OCI-LY1 (cell line): ENCODE data around the gene DIPK1B.

Experiments used
- H2AFZ ChIP-seq: fragments of 200-600 bp; sonication (generic), shearing (Covaris generic); 2 replicates; pipeline ENCODE4 v1.6.0; 2014; ENCODE audit warnings: antibody characterized with exemption, mild to moderate bottlenecking, low read length
- H3F3A ChIP-seq: fragments of 200-600 bp; sonication (generic), shearing (Covaris generic); 2 replicates; pipeline ENCODE4 v1.6.0; 2014; ENCODE audit warnings: mild to moderate bottlenecking, antibody characterized with exemption, low read length, moderate library complexity; ENCODE audit not compliant: insufficient read depth
- H3K27ac ChIP-seq: fragments of 200-600 bp; sonication (generic); 2 replicates; pipeline ENCODE4 v1.5.1; 2014; ENCODE audit warnings: low read length, mixed run types, mild to moderate bottlenecking, low read depth; ENCODE audit not compliant: poor library complexity, severe bottlenecking
- H3K27me3 ChIP-seq: fragments of 200-600 bp; sonication (generic); 2 replicates; pipeline ENCODE4 v1.6.0; 2014; ENCODE audit warnings: antibody characterized with exemption, mild to moderate bottlenecking, low read length, moderate library complexity; ENCODE audit not compliant: insufficient read depth
- H3K36me3 ChIP-seq: fragments of 200-600 bp; sonication (generic); 2 replicates; pipeline ENCODE4 v1.6.1; 2014; ENCODE audit warnings: mild to moderate bottlenecking, antibody characterized with exemption, low read length, moderate library complexity, mixed read lengths; ENCODE audit not compliant: insufficient read depth
- H3K4me1 ChIP-seq: fragments of 200-600 bp; sonication (generic); 2 replicates; pipeline ENCODE4 v1.5.1; 2014; ENCODE audit warnings: mild to moderate bottlenecking, low read length, moderate library complexity; ENCODE audit not compliant: insufficient read depth, severe bottlenecking
- H3K4me2 ChIP-seq: fragments of 200-600 bp; sonication (generic), shearing (Covaris generic); 2 replicates; pipeline ENCODE4 v1.6.1; 2014; ENCODE audit warnings: low read length
- H3K4me3 ChIP-seq: fragments of 200-600 bp; sonication (generic); 2 replicates; pipeline ENCODE4 v1.5.1; 2014; ENCODE audit warnings: low read length, low read depth, mild to moderate bottlenecking, mixed read lengths; ENCODE audit not compliant: poor library complexity, severe bottlenecking
- H3K79me2 ChIP-seq: fragments of 200-600 bp; shearing (Covaris generic); 2 replicates; pipeline ENCODE4 v1.6.1; 2016; ENCODE audit warnings: mixed run types, low read length, mixed read lengths; ENCODE audit not compliant: insufficient read depth
- H3K9ac ChIP-seq: fragments of 200-600 bp; sonication (generic), shearing (Covaris generic); 2 replicates; pipeline ENCODE4 v1.6.1; 2014; ENCODE audit warnings: mild to moderate bottlenecking, low read length, mixed read lengths
- H3K9me2 ChIP-seq: fragments of 200-600 bp; sonication (generic), shearing (Covaris generic); 2 replicates; pipeline ENCODE4 v1.6.1; 2014; ENCODE audit warnings: low read depth, mild to moderate bottlenecking, low read length, mixed read lengths
- H3K9me3 ChIP-seq: fragments of 200-600 bp; shearing (Covaris generic); 2 replicates; pipeline ENCODE4 v1.6.1; 2014; ENCODE audit warnings: low read length, mixed read lengths
- H4K20me1 ChIP-seq: fragments of 200-600 bp; sonication (generic), shearing (Covaris generic); 2 replicates; pipeline ENCODE4 v1.6.0; 2016; ENCODE audit warnings: mild to moderate bottlenecking, low read length; ENCODE audit not compliant: insufficient read depth
- CTCF ChIP-seq: fragments of 200-600 bp; sonication (generic), shearing (Covaris generic); IDR thresholded peaks from 2 replicates; pipeline ENCODE4 v1.5.1; 2017; ENCODE audit warnings: mild to moderate bottlenecking, antibody characterized with exemption, low read length, moderate library complexity, mixed read lengths
- EZH2 ChIP-seq: fragments of 200-600 bp; sonication (generic), shearing (Covaris generic); IDR thresholded peaks from 2 replicates; pipeline ENCODE4 v1.8.0; 2017; ENCODE audit warnings: borderline replicate concordance, mixed run types, mild to moderate bottlenecking, antibody characterized with exemption, low read length, moderate library complexity, mixed read lengths

DIPK1B gene

GRCh38 chr9:136759001-136759400 lies 46.6 kb downstream of the DIPK1B start:
- Histone ChIP-seq H3K9ac (no peak overlapping the region), H3F3A (no peaks in the 10 kb centered on the region), H3K9me2 (no peaks in the 10 kb centered on the region), H3K4me3 (no peak overlapping the region), H3K4me2 (no peak overlapping the region), H3K4me1 (no peaks in the 10 kb centered on the region), H3K36me3 (no peaks in the 10 kb centered on the region), H2AFZ (no peak overlapping the region), H3K27me3 (peaks cover 28% of the 10 kb centered on the region; the same call in 1 of the 2 replicates), H4K20me1 (no peaks in the 10 kb centered on the region), H3K79me2 (no peaks in the 10 kb centered on the region), H3K27ac (no peak overlapping the region), H3K9me3 (no peaks in the 10 kb centered on the region)
- TF ChIP-seq CTCF (no peak), EZH2 (no peak)

GRCh38 chr9:136759436-136760325 lies 47.3 kb downstream of the DIPK1B start:
- Histone ChIP-seq H4K20me1 (no peaks in the 10 kb centered on the region), H3K9me3 (no peaks in the 10 kb centered on the region), H3K27me3 (peaks cover 27% of the 10 kb centered on the region; the same call in 1 of the 2 replicates), H3K79me2 (no peaks in the 10 kb centered on the region), H3K9ac (no peak overlapping the region), H3K27ac (no peak overlapping the region), H3K4me2 (no peak overlapping the region), H3K4me1 (no peaks in the 10 kb centered on the region), H3K4me3 (no peak overlapping the region), H2AFZ (no peak overlapping the region), H3F3A (no peaks in the 10 kb centered on the region), H3K36me3 (no peaks in the 10 kb centered on the region), H3K9me2 (no peaks in the 10 kb centered on the region)
- TF ChIP-seq EZH2 (no peak), CTCF (no peak)

GRCh38 chr9:136760424-136760823 lies 48.1 kb downstream of the DIPK1B start:
- Histone ChIP-seq H3F3A (no peaks in the 10 kb centered on the region), H3K4me3 (no peak overlapping the region), H3K9me2 (no peaks in the 10 kb centered on the region), H3K27ac (no peak overlapping the region), H3K36me3 (no peaks in the 10 kb centered on the region), H3K9me3 (no peaks in the 10 kb centered on the region), H4K20me1 (no peaks in the 10 kb centered on the region), H3K4me1 (no peaks in the 10 kb centered on the region), H3K27me3 (peaks cover 24% of the 10 kb centered on the region; the same call in 1 of the 2 replicates), H3K79me2 (no peaks in the 10 kb centered on the region), H3K9ac (no peak overlapping the region), H3K4me2 (no peak overlapping the region), H2AFZ (no peak overlapping the region)
- no peak for TF ChIP-seq EZH2
- TF ChIP-seq CTCF, result no peak
